ENCODE measurements around the gene SLCO3A1.

DNA sequence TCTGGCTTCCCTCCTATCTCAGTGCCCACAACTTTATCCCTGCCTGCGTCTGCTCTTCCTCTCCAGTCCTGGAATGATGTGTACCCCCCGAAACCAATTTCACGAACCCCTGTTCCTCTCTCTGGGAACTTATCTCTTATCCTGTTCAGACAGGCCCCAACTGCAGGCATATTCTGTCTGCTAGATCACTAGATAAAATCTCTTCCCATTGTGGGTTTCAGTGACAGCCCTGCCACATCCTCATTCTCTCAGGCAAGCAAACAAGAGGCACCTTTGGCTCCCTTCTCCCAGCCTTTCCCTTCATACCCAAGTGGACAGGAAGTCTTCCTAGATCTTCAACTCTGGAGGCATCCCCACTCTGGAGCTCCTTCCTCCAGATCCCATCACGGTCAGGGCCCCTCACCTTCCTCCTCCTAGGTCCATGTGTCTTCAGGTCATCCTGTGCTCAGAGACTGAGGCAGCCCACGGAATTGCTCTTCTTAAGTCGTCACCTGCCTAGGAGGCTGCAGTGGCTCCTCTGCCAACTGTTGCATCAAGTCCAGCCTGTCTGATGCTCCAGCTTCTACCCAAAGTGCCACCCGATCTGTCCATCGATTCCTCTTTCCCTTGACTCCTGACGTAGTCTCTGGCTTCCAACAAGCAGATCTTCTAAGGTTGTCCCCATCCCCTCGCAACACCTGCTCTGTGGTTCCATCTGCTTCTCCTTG, 190.8 kb downstream of the SLCO3A1 start:
- TF ChIP-seq, protein P1, sequence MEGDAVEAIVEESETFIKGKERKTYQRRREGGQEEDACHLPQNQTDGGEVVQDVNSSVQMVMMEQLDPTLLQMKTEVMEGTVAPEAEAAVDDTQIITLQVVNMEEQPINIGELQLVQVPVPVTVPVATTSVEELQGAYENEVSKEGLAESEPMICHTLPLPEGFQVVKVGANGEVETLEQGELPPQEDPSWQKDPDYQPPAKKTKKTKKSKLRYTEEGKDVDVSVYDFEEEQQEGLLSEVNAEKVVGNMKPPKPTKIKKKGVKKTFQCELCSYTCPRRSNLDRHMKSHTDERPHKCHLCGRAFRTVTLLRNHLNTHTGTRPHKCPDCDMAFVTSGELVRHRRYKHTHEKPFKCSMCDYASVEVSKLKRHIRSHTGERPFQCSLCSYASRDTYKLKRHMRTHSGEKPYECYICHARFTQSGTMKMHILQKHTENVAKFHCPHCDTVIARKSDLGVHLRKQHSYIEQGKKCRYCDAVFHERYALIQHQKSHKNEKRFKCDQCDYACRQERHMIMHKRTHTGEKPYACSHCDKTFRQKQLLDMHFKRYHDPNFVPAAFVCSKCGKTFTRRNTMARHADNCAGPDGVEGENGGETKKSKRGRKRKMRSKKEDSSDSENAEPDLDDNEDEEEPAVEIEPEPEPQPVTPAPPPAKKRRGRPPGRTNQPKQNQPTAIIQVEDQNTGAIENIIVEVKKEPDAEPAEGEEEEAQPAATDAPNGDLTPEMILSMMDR (IDR thresholded peaks at IDR 0.05 in 8 of 11, conservative IDR thresholded peaks at IDR 0.05 in 3 of 11) = no peak
- no peak for TF ChIP-seq POLR2AphosphoS5 (IDR thresholded peaks at IDR 0.05)
